HG03439 (cell line): Measurements from ENCODE around the gene CYB561D2.

Source experiments
- ATAC-seq: cut with Tn5 transposase; IDR thresholded peaks from one replicate; pipeline ENCODE4 v1.9.1; 2021; ENCODE audit warnings: mild to moderate bottlenecking, moderate library complexity; ENCODE audit not compliant: unreplicated experiment

The CYB561D2 gene

GRCh38 chr3:50358911-50359759 lies 8.5 kb downstream of the CYB561D2 start, which contains the start of gene TMEM115:
Gene TMEM115, minus strand, starts transcription at chr3:50359521. Its CDS starts 458 bp downstream, at chr3:50359063.
- ATAC-seq: peak; percentile 95

- ATAC-seq: peak; percentile 11
Measured at GRCh38 chr3:50359760-50360110, 9.1 kb downstream of the CYB561D2 start.

DNA sequence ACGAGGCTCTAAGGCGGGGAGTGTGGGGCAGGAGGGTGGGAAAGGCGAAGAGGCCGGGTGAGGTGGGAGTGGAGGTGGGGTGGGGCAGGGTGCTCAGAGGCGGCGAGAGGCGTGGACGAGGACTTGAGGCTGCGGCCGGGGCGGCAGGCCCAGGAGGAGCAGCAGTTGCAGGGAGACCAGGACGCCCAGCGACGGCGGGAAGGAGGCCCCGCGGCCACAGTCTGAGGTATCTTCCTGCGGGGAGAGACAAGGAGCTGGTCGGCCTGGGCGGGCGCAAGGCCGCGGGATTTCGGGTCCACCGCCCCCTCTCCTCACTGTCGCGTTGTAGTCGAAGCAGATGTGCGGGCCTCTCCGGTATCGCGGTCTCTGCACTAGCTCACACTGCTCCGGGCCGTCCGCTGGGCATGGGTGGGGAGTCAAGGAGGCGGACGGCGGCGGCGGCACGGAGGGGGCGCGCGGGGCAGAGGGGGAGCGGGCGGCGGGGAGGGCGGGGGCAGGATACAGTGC lies 14.0 kb downstream of the CYB561D2 start:
- ATAC-seq: peak; percentile 6

DNA sequence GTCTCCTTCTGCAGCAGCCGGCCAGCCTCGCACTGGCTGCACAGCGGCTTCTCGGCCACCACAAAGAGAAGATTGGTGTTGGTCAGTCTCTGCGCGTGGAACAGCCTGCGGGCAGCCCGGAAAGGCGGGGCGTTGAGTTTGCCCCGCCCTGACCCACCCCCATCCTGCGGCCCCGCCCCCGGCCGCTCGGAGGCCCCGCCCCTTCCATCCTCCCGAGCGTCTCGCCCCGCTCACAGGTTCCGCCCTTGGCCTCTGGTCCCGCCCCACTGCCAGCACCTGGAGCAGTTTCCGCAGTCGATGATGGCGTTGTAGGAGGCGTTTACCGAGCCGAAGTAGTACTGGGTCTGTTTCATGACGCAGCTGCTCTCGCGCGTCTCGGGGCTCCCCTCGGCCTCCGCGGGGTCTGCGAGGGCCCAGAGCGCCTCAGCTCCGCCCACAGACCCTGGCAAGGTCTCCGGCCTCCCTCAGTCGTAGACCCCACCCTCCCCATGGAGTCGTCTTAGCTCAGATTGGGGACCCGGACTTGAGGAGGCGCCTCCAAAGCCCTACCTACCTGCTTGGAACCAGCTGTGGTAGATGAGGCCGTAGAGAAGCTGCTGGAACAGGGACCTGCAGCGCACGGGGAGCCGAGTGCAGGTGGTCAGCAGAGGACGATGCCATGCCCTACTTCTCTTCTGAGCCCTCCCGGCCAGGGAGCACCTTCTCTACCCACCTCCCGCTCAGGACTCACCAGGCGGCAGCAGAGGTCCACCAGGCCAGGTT lies 14.6 kb downstream of the CYB561D2 start:
- ATAC-seq: peak; percentile 94

- no peak for ATAC-seq
Measured at GRCh38 chr3:50365842-50366220, 15.2 kb downstream of the CYB561D2 start.

DNA sequence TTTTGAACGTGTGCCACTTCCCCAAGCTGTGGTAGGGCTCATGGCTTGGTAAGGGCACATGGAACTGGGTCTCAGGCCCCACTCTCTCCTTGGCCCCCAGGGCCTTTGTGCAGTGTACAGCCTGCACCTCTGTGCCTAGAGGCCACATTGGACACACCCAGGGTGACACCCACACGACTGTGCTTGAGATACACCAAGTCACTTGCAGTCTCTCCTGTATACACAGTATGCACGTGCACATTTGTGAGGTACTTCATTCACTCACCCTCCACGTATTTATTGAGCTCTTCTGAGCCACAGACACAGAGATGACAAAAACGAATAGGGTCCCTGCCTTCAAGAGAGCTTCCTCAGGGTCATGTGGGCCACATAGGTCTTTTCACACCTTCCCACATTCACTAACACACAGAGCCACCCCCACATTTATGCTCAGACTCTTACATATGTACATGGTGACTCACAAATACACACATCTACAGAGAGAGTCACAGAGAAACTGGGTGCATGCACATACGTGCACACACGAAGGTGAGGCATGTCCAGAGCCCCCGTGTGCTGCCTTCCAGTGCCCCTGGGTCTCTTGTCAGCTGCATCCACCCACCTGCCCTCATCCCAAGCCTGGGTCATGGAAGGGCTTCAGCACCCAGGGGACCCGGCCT lies 18.5 kb downstream of the CYB561D2 start:
- ATAC-seq: no peak

GRCh38 chr3:50370594-50370993 lies 19.9 kb downstream of the CYB561D2 start:
- no peak for ATAC-seq

GRCh38 chr3:50371133-50371685 lies 20.5 kb downstream of the CYB561D2 start:
- no peak for ATAC-seq

- no peak for ATAC-seq
Measured at GRCh38 chr3:50372349-50372748, 21.7 kb downstream of the CYB561D2 start.

DNA sequence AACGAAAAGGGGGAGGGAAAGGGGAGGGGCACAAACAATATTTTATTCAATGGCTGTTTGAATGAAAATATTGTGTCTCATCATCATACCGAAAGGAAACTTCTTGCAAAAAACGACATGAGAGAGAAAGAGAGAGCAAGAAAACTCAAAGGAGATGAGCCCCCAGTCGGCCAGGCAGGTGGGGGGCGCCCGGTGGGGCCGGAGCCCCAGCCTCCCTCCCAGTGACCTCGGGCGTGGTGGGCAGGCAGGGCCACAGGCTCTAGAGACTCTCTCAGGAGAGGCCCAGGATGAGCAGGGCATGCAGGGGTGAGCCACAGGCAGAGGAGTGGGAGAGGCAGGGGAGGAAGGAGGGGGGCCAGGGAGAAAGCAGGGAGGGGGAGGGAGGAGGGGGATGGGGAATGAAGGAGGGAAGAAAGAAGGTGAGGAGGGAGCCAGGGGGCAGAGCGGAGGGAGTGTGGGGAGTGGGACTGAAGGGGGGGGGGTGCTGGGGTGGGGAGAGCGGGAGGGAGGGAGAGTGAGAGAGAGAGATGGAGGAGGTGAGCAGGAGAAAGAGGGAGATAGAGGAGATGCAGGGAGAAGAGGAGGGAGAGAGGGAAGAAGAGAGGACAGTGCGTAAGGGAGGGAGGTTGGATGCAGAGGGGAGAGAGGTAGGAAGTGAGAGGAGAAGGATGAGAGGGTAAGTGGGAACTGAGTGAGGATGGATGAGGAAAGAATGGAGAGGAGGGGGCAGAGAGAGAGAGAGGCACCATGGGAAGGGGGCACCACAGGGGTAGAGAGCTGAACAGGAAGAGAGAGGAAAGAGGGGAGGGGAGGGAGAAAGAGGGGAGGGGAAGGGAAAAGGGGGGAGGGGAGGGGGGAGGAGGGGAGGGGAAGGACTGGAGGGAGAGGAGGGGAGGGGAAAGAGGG lies 22.7 kb downstream of the CYB561D2 start:
- no peak for ATAC-seq

DNA sequence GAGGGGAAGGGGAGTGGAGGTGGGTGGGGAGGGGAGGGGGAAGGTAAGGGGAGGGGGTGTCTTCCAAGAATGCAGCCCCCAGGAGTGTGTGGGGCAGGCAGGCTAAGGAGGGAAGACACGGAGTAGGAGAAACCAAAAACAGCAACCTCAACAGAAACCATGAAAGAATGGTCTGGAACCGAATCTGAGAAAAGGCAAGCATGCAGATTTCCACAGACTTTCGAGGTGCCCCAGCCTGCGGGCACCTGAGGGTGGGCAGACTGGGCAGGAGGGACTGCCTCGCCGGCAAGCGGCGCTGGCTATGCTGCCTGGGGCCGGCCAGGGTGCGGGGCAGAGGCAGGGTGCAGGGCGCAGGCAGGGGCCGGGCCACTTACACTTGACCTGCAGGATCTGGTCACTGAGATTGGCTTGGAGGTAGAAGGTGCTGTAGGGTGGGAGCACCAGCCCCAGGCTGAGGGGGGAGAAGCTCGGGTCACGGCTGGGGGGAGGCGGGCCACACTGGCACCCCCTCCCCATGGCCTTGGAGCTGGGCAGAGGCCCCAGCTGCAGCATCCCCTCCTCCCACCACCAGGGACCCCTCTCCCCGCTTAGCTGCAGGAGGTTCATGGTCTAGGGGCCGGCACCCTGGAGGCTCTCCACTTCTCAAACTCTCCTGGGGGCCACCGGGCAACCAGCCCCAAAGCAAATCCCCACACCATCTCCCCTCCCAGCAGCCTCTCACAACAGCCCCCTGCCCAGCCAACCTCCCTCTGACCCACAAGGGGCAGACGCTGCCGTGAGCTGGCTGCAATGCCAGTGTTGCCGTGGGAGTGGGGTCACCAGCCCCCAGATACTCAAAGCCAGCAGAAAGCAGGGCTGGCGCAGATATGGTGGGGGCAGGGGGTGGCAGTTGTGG lies 23.9 kb downstream of the CYB561D2 start:
- no peak for ATAC-seq

- ATAC-seq: no peak
Measured at GRCh38 chr3:50375258-50375931, 24.7 kb downstream of the CYB561D2 start.

- no peak for ATAC-seq
Measured at GRCh38 chr3:50378024-50378423, 27.4 kb downstream of the CYB561D2 start.

DNA sequence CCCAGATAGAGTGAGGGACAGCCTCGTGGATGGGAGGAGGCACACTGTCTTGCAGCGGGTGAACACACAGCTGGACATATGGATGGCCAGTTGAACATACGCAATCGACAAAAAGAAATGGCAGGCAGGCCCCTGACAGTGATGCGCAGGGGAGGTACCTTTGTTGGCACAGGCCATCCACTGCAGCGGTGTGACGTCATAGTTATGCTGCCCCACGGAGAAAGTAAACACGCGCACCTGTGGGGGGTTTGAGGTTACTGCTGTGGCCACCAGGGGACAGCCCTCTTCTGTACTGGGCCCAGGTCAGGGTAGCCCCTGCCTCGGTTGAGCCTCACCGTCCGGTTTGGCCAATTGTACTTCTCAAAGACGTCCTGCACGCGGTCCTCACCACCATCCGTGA lies 28.1 kb downstream of the CYB561D2 start:
- ATAC-seq: no peak

GRCh38 chr3:50380405-50381085 lies 29.9 kb downstream of the CYB561D2 start:
- no peak for ATAC-seq

DNA sequence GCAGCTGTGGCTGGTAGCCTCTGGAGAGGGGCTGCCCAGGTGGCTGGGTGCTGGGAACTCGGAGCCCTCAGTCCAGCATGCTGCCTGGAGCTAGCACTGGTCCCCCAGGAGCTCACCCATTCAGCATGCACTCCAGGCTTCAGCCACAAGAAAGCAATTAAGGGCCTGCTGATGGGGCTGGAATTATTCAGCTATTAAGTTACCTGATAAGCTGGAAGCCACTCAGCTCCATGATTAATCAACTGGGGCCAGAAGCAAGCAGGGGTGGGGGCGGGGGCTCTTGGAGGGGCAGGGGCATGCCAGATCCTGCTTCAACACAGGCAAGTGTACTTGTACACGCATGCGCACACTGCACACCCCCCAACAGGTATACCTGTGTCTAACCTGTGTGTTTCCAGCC lies 30.7 kb downstream of the CYB561D2 start:
- ATAC-seq: no peak

- ATAC-seq: no peak
Measured at GRCh38 chr3:50382722-50383121, 32.1 kb downstream of the CYB561D2 start.

GRCh38 chr3:50383750-50384149 lies 33.1 kb downstream of the CYB561D2 start:
- ATAC-seq: no peak
